HepG2 (cell line): ENCODE measurements around the gene ASAP2. TPM values are rescaled to one million over a fixed set of nuclear protein-coding genes. Genes with fewer than 3 reads are reported as not detected.

Experiments used
- CENPBD1 ChIP-seq: sonication (generic); formaldehyde crosslinking; IDR thresholded peaks from 2 replicates; pipeline ENCODE4 v1.8.0; 2022; ENCODE audit warnings: missing genetic modification reagents, low read depth, mild to moderate bottlenecking, borderline replicate concordance
- CREM ChIP-seq, 2 experiments: sonication (generic) in 1 of 2; formaldehyde crosslinking in 1 of 2; IDR thresholded peaks; 2 replicates each; pipeline versions ENCODE4 v1.4.0 to v1.6.1; 2016 to 2020; ENCODE audit warnings: antibody characterized with exemption in 1 of 2, mild to moderate bottlenecking in 1 of 2, missing genetic modification reagents in 1 of 2
- FOXP1 ChIP-seq, 2 experiments: fragments of 450-650 bp in 1 of 2; IDR thresholded peaks; 2 replicates each; pipeline ENCODE4 v1.6.1; 2017 to 2018; ENCODE audit warnings: antibody characterized with exemption in 1 of 2
- FOXP4 ChIP-seq: sonication (generic); formaldehyde crosslinking; IDR thresholded peaks from 2 replicates; pipeline ENCODE4 v1.4.0; 2020; ENCODE audit warnings: missing genetic modification reagents
- NONO ChIP-seq, 2 experiments: fragments of 450-650 bp in 1 of 2; sonication (generic) in 1 of 2; formaldehyde crosslinking in 1 of 2; IDR thresholded peaks in 1 of 2; conservative IDR thresholded peaks in 1 of 2; 2 replicates each; pipeline versions ENCODE4 v1.6.1 to v1.8.0; 2017 to 2022; ENCODE audit warnings: mild to moderate bottlenecking in 1 of 2, missing genetic modification reagents in 1 of 2, moderate library complexity in 1 of 2
- THAP11 ChIP-seq: IDR thresholded peaks from 2 replicates; pipeline ENCODE4 v1.6.1; 2016; ENCODE audit warnings: missing biosample characterization, missing genetic modification reagents
- ZBTB42 ChIP-seq: sonication (generic); formaldehyde crosslinking; IDR thresholded peaks from 2 replicates; pipeline ENCODE4 v1.5.0; 2020; ENCODE audit warnings: mild to moderate bottlenecking, missing genetic modification reagents
- ZFP62 ChIP-seq: sonication (generic); formaldehyde crosslinking; IDR thresholded peaks from 2 replicates; pipeline ENCODE4 v1.4.0; 2020; ENCODE audit warnings: missing genetic modification reagents
- ZNF530 ChIP-seq: sonication (generic); formaldehyde crosslinking; IDR thresholded peaks from 2 replicates; pipeline ENCODE4 v1.5.0; 2020; ENCODE audit warnings: low read depth, mild to moderate bottlenecking, missing genetic modification reagents
- ZNF691 ChIP-seq: sonication (generic); formaldehyde crosslinking; IDR thresholded peaks from 2 replicates; pipeline ENCODE4 v1.4.0; 2020; ENCODE audit warnings: missing genetic modification reagents, low read depth, mild to moderate bottlenecking, borderline replicate concordance
- ZZZ3 ChIP-seq: sonication (generic); formaldehyde crosslinking; IDR thresholded peaks from 2 replicates; pipeline ENCODE4 v1.4.0; 2020; ENCODE audit warnings: missing genetic modification reagents, mild to moderate bottlenecking, borderline replicate concordance
- polyA plus RNA-seq, 8 experiments: library from polyadenylated mRNA; depleted of rRNA in 3 of 8; stranded (reverse) in 7 of 8; unstranded in 1 of 8; fragments of >200 nt; fragmentation: Illumina TruSeq in 4 of 8; extraction: Trizol in 4 of 8; gene quantifications; 2 replicates each; pipeline versions ENCODE4 v1.2.1 to v1.2.3, GENCODE V29; 2011 to 2016; ENCODE audit warnings: low read depth in 4 of 8, missing spikeins in 1 of 8, mixed read lengths in 1 of 8; ENCODE audit not compliant: insufficient read depth in 1 of 8
- total RNA-seq, 5 experiments: library from RNA; depleted of rRNA; stranded (reverse); fragments of >200 nt; fragmentation: Illumina TruSeq; extraction: Trizol; gene quantifications; 2 replicates each; pipeline ENCODE4 v1.2.3, GENCODE V29; 2016; ENCODE audit warnings: low read depth in 1 of 5

ASAP2 gene
- total and polyA plus RNA-seq, 2 of the 13 experiments (the other 11 are each of a cell fraction or from before 2014, with no cell fraction given): 7.3 to 22.3 TPM

GRCh38 chr2:9359463-9359862 lies 152.9 kb downstream of the ASAP2 start (continued):
- TF ChIP-seq ZNF530 (no peak), THAP11 (CRISPR knock-in tag) (no peak), ZNF691 (no peak), NONO (IDR thresholded peaks at IDR 0.05) (no peak), NONO (CRISPR knock-in tag; conservative IDR thresholded peaks at IDR 0.05) (no peak), FOXP4 (CRISPR knock-in tag) (no peak), ZBTB42 (CRISPR knock-in tag) (no peak), CREM (IDR thresholded peaks at IDR 0.05) (no peak), CREM (CRISPR knock-in tag; IDR thresholded peaks at IDR 0.05) (no peak), CENPBD1 (CRISPR knock-in tag) (no peak), FOXP1 (IDR thresholded peaks at IDR 0.05) (no peak), FOXP1 (CRISPR knock-in tag; IDR thresholded peaks at IDR 0.05) (peak; percentile 51), ZFP62 (CRISPR knock-in tag) (no peak), ZZZ3 (no peak)
